ENCODE results near the gene DNPEP.

DNPEP gene

DNA sequence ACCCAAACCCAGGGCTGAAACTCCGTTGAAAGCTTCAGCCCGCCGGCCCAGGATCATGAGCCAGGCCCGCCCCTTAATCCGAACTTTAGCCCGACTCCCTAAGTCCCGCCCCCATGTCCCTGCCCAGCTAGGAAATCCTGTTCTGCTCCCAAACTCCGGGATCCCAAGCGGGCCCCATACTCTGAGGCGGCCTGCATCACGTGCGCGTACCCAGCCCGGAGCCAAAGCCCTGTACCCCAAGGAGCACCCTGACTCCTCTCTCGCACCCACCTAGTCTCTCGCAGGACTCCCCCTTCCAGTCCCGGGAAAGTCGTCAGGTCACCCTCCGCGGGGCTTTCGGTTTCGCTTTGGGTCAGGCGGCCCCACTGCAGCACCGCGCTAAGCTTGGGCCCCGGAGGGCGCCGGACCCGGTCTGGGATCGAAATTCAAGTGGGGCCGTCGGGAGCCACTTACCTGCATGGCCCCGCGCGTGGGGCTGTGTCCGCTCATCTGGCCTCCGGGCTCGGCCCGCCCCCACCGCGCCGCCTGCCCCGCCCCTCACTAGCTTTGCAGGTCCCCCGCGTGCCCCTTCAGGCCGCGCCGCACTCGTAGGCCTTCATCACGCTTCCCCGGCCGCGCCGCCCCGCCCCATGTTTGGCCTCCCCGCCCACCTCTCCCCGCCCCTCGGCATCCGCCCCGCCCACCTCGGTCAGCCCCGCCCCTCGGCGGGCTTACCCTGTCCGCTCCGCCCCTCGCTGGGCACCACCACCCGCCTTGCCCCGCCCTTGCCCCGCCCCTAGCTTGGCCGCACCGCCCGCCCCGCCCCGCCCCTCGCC is at the start of gene DNPEP:
DNPEP (minus strand) TSS at position 607 of the 815 bp plus-strand sequence; CDS start at position 489, 118 bp downstream.
- DNase-seq (ENCODE audit: low read depth), result peak; percentile 93

DNA sequence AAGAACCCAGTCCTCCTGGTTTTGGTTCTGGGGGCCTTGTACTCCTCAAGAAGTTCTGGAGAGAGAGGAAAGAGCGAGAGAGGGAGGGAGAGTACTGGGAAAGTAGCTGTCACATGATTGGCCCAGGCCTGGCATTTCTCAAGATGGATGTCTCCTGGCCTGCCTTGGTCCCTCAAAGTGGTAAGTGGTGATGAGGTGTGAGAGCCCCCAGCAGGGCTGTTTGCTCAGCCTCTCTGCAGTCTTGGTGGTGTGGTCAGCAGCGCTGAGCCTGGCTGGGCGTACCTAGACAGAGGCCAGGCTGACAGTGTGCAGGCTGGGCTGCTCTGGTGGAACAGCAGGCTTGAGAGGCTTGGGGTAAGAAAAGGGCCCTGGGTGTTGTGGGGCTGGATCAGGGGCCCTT is 49.4 kb upstream of the DNPEP start:
- no peak for DNase-seq (ENCODE audit: low read depth)

DNA sequence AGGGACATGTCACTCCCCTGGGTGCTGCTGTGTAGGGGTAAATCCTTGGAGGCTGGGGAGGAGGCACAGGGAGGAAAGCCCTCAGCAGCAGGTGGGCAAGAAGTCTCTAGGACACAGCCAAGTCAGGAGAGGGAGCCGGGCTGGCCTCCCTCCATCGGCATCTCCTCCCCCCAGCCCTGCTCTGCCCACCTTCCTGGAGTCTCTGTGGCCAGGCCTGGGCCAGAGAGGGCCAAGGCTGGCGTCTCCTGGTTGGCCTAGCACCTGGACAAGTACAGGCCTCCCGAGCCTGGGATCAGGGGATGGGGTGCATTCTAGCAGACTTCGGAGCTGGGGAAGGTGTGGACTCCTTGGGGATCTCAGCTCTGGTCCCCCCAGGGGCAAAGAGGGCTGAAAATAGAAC is 48.8 kb upstream of the DNPEP start:
- no peak for DNase-seq (ENCODE audit: low read depth)

DNA sequence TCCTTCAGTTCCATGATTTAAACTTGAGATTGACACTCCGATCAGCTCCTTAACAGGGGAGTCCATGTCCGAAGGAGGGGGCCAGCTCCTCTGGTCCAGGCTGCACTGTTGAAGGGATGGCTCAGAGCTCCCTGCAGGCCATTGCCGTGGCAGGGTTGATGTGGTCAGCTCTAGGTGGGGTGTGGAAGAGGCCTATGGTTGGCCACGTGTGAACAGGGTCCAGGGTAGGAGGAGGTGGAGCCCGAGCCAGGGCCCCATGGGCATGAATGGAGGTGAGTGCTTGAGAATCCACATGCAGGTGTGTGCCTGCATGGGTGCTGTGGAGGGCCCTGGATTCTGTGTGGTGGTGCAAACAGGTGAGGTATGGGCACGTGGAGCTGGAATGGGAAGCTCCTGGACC is 48.0 kb upstream of the DNPEP start:
- DNase-seq (ENCODE audit: low read depth), result no peak

DNA sequence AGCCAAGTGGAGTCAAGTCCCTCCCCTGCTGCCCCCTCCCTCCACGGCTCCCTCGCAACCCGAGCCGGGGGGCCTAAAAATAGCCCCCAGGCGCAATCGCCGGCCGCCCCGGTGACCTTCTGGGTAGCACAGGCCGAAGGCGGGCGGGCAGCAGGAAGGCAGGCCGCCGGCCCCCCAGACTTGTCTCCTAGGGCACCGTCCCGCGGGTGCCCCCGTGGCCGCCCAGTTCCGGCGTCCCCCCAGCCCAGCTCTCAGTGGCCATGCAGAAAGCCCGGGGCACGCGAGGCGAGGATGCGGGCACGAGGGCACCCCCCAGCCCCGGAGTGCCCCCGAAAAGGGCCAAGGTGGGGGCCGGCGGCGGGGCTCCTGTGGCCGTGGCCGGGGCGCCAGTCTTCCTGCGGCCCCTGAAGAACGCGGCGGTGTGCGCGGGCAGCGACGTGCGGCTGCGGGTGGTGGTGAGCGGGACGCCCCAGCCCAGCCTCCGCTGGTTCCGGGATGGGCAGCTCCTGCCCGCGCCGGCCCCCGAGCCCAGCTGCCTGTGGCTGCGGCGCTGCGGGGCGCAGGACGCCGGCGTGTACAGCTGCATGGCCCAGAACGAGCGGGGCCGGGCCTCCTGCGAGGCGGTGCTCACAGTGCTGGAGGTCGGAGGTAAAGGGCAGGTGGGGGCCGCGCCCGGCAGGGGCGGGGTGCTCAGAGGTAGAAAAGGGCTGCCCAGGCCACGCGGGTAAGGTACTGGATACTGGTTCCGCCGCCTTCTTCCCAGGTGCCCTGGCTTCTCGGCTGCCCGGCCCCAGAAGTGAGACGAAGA is 47.2 kb upstream of the DNPEP start, which contains the start of gene SPEG:
SPEG (plus strand) TSS at position 126 of the 808 bp plus-strand sequence; CDS start at position 261, 135 bp downstream.
- DNase-seq (ENCODE audit: low read depth), result no peak

DNA sequence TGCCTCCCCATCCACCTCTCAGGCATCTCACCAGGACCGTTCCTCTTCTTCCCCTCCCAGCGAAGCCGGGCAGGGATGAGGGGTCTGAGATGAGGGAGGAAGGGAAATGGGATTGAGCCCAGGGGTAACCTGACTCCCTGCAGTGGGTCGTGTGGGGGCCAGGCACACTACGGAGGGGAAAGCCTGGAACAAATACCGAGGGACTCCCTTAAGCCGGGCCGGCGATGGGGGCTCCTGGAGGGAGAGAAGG is 46.7 kb upstream of the DNPEP start:
- DNase-seq (ENCODE audit: low read depth), result no peak

DNA sequence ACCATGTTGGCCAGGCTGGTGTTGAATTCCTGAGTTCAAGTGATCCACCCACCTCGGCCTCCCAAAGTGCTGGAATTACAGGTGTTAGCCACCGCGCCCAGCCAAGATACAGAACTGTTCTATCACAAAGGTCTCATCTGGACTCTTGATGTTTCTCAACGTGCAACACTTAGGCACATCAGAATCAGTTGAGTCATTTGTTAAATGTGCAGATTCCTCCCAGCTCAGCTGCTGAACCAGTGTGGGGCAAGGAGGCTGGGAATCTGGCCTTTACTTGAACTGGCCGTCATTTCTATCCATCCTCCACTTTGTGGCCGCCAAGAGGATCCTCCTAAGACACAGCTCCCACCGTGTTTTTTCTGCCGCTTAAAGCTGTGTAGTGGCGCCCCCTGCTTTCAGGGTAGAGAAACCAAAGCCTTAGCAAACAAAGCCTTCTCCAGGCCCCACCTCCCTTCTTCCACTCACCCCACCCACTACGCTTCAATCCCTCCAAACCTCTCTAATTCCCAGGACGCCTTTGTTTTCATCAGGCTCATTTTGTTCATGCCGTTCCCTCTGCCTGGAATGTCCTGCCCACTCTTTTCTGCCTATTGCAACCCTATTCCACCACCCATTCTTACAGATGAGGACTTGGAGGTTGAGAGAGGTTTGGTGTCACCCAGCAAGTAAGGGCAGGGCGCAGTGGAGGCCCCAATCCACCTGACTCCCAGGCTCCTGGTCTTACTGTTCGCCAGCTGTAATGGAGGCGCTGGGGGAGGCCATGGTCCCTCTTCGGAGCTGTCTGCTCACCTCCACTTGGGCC is 46.2 kb upstream of the DNPEP start:
- peak; percentile 40 for DNase-seq (ENCODE audit: low read depth)

DNA sequence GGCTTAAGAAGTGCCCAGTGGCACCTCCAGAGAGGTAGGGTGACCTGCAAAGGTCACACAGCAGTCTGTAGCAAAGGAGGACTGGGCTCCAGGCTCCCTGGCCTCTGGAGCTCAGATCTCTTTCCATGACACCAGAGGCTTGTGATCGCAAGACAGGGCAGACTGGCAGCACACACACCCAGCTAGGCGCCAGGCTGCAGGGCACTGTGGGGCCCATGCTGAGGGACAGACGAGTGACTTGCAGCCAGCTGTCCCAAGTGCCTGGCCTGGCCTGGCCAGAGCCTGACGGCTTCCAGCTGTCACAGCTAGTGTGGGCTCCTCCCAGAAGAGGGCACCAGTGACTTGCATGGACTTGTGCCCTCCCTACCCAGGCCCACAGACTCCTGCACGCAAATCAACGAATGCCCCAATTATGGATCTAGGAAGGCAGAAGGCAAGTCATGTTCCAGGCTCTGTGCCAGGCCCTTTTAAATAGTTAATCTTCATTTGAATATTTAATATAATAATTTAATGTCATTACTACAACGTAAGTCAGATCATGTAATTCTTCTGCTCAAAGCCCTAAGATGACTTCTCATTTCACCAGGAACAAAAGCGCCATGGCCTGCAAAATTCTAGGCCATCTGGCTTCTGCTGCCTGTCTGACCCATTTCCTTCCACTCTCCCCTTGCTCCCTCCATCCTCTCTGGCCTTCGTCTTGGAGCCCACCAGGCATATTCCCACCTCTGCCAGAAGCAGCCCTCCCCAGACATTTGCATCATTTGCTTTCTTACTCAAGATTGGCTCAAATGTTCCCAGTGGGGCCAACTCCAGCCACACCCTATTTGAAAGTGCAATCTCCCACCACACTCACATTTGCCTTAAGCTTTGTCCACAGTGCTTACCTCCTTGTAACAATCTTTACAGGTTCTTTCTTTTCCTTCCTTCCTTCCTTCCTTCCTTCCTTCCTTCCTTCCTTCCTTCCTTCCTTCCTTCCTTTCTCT is 43.2 kb upstream of the DNPEP start:
- no peak for DNase-seq (ENCODE audit: low read depth)

DNA sequence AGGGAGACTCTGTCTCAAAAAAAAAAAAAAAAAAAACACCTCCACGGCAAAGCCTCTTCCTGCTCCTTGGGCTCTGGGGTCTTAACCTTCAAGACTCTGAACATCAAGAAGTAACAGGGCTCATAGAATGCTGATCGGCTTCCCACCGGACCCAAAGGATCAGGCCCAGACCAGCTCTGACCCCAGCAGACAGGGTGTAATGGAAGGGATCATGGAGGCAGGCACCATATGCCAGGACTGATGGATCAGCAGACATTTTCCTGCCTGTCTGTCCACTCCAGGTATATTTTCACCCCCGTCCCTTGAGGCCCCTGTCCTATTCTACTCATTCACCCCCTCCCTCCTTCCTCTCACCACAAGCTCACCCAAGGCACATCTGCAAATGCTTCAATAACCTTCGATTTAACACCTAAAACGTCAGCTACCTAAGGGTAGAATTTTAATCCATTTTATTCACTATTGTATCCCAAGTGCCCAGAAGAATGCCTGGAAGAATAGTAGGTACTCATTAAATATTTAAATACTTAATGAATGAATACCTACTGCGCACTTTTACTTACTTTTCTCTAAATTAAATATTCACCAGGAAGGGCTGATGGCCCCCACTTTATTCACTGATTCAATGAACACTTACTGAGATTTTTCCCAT is 42.4 kb upstream of the DNPEP start:
- DNase-seq (ENCODE audit: low read depth), result no peak

DNA sequence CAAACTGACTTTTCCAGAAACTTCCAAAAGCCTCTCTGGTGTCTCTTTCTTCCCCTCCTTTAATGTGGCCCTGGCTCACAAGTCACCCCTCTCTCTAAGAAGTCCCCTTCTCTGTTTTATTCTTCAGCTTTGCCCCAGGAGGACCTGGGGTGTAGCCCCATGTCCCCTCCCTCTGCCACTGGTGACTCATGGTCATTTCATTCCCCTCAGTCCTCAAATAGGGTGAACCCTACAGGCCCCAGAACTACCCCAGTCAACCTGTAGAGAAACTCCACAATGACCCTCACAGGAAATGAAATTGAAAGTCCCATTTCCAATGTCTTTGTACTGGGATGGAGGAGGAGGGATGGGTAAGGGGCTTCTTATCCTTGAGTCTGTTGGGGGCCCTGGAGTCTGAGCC is 40.8 kb upstream of the DNPEP start:
- no peak for DNase-seq (ENCODE audit: low read depth)

DNA sequence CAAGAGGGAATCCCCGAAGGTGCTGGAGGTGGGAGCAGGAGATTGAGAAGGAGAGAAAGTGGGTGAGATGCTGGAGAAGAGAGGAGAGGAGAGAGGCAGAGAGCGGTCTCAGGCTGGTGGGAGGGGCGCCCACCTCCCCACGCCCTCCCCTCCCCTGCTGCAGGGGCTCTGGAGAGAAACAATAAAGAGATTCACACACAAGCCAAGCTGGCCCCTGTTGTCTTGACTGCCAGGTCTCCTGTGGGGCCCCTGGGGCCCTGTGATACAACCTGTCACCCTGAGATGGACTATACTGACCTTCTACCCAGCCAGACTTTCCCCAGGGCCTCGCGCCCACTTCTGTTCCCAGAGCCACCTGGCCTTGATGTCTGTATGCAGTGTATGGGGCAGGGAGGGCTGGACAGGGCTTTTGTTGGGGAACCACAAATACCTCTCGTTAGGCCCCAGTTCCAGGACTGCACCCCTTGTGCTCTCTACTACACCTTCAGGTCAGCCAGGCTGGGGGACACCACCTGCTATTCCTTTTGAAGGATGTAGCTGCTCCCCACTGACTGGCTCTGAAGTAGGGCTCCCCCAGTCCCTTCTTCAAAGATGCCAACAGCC is 38.9 kb upstream of the DNPEP start:
- no peak for DNase-seq (ENCODE audit: low read depth)

DNA sequence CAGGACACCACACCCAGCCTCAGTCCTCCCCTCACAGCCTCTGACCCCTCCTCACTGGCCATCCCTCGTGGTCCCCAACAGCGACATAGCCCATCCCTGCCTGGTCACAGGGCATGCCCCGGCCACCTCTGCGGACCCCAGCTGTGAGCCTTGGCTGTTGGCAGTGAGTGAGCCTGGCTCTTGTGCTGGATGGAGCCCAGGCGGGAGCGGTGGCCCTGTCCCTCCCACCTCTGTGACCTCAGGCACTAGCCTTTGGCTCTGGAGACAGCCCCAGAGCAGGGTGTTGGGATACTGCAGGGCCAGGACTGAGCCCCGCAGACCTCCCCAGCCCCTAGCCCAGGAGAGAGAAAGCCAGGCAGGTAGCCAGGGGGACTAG is 38.3 kb upstream of the DNPEP start:
- DNase-seq (ENCODE audit: low read depth), result no peak

DNA sequence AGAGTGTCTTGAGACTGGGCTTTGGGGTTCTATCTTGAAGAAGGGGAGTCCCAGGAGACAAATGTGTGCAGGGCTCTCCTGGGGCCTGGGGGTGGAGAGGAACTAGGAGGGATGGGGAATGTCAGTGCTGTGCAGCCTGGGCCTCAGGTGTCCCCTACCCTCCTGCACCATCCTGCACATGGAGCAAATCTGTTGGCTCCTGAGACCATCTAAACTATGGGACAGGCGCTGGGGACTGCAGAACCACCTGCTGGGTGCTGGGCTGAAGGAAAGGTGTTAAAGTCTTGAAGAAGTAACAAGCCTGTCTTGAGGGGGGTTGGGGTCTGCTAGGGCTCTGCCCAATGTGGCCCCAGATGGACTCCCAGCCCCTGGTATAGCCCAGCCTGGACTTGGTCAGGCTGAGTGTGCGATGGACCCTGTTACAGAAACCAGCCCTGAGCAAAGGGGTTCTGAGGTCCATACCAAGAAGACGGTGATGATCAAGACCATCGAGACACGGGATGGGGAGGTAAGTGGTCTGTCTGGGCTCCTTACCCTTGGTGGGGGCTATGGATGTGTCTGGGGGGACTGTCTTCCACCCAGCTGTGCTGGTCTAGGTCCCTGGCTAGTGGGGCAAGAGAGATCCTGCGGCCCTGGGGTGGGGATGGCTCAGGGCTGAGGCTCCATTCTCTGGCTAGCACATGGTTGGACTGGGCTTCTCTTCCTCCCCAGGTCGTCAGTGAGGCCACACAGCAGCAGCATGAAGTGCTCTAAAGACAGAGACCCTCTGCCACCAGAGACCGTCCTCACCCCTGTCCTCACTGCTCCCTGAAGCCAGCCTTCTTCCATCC is 37.7 kb upstream of the DNPEP start:
- DNase-seq (ENCODE audit: low read depth), result no peak

DNA sequence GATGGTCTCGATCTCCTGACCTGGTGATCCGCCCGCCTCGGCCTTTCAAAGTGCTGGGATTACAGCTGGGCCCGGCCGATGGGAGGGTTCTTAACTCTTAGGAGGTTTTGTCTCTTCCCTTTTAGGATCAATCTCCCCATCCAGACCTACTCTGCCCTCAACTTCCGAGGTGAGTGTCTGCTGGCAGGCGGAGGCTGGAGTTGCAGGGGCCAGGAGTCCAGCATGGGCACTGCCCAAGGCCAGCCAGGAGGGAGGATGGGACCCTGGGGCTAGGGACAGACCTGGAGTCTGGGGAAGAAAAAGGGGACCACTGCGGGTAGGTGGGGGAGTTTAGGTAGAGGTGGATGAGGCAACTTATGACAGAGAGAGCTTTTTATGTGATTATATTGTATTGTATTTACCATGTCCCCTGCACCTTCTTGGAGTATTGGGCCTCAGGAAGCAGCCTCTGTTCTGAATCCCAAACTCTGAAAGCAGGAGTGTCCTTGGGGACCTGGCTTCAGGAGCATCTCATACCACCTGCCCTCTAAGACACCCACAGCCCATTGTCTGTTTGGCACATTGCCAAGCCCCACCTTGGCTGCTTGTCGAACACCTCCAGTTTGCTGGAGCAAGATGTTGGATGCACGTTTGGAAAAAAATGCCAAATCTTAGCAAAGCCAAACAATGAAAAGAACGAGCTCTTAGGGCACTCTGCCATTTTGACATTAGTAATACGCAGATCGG is 36.1 kb upstream of the DNPEP start:
- DNase-seq (ENCODE audit: low read depth), result no peak

DNA sequence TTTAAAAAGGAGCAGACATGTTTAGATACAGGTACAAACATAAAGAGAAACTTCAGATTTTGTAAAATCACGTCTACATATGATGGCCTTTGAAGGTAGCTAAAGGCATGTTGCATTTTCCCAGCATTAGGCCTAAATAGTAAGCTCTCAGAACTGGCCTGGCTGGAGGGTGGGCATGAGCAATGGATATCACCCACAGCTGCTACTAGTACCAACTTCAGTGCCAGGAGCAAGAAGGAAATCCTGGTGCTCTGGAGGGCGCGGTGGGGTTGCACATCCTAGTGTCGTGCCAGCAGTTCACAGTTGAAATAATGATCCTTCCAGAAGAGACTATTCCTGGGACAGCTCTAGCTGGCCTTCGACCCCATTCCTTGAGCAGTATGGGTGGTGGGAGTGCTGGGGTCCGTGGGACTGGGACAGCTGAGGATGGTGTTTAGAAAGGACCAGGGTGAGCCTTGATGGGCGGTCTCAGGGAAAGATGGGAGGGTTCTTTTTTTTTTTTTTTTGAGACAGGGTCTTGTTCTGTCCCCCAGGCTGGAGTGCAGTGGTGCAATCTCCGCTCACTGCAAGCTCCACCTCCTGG is 35.3 kb upstream of the DNPEP start:
- no peak for DNase-seq (ENCODE audit: low read depth)

DNA sequence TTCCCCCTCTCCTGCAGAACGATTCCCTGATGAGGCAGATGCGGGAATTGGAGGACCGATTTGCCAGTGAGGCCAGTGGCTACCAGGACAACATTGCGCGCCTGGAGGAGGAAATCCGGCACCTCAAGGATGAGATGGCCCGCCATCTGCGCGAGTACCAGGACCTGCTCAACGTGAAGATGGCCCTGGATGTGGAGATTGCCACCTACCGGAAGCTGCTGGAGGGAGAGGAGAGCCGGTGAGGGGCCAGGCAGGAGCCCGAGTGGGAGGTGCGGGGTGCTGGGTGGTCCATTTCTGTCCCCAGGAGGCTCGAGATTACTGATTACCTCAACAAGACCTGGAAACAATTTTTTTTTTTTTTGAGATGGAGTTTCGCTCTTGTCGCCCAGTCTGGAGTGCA is 33.6 kb upstream of the DNPEP start:
- no peak for DNase-seq (ENCODE audit: low read depth)

DNA sequence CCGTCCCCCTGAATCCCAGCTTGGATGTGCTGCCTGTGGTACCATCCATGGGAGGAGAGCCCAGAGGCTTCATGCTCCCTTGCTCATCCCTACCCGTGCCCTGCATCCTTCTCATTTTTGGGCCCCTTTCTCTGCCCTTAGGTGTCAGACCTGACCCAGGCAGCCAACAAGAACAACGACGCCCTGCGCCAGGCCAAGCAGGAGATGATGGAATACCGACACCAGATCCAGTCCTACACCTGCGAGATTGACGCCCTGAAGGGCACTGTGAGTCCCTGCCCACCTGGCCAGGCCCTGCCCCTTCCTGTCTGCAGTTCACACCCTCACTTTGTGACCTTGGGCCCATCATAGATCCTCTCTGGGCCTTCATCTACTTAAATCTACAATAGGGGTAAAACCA is 33.0 kb upstream of the DNPEP start:
- no peak for DNase-seq (ENCODE audit: low read depth)

DNA sequence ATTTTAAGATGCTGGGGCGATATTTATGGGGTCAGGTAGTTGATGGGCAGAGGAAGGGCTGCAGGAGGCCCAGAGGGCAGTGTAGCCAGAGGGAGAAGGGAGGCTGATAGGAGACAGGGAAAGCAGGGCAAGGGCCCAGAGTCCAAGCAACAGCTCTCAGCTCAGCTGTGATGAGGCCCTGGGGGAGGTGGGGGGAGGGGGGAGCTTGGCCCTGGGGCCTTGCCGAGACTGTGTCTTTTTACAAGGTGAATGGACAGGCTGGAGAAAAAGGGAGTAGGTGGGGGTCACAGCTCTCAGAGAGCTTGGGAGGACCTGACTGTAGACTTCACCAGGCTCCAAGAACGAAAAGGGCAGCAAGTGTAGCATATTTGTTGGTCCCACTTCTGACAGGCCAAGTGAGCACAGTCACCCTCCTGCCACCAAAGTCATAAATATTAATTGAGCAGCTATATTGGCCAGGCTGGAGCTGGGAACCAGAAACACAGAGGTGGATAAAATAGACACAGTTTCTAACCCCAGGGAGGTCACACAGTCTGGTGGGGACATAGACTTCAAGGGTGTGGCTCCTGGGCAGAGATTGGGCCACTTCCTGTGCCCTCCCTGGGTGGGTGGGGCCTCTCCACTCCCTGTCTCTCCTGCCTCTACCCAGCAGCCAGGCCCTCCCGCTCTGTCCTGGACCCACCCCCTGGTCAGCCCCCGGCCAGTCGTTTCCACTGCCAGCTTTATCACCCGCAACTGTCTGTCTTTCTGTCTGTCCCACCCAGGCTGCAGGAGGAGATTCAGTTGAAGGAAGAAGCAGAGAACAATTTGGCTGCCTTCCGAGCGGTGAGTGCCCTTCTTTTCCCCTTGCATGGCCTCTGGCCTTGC is 31.9 kb upstream of the DNPEP start:
- DNase-seq (ENCODE audit: low read depth), result no peak
